Measurements from ENCODE around the gene NR2C2AP. TPM values are rescaled to one million over a fixed set of nuclear protein-coding genes. Genes with fewer than 3 reads are reported as not detected.

The NR2C2AP gene
- total RNA-seq, 1 donor = 6.2 TPM

DNA sequence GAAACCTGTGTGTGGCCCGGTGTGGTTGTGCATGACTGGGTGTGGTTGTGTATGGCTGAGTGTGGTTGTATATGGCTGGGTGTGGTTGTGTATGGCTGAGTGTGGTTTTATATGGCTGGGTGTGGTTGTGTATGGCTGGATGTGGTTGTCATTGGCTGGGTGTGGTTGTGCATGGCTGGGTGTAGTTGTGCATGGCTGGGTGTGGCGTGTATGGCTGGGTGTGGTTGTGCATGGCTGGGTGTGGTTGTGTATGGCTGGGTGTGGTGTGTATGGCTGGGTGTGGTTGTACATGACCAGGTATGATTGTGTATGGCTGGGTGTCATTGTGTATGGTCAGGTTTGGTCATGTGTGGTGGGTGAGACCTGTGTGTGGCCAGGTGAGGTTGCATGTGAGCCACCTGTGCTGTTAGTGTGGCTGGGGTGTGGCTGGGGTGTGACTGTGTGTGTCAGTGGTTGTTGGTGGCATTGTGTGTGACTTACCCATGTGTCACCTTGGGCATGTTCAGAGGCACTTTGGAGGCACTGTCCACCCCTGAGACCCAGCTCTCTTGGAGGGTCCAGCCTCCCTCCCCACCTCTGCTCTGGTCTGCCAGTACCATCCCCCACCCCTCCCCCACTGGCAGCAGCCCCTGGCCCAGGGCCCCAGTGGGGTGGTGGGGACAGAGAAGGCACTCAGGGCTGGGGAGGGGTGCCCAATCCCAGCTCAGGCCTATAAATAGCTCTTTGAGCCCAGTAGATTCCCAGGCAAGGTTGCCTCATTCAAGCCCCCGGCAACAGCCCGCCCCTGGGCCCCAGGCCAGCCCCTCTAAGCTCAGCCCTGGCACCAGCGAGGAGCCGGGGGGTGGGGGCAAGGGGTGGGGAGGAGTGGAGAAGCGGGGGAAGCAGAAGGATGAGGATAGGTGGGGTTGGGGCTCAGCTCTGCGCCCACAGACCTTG lies 4.7 kb upstream of the NR2C2AP start:
- H3K27me3 ChIP-seq (ENCODE audit: insufficient read depth, low read length) = peaks cover 19% of the 10 kb centered on the region
- TF ChIP-seq CTCF (IDR thresholded peaks at IDR 0.05; ENCODE audit: extremely low read depth, low read depth, low read length) = no peak

DNA sequence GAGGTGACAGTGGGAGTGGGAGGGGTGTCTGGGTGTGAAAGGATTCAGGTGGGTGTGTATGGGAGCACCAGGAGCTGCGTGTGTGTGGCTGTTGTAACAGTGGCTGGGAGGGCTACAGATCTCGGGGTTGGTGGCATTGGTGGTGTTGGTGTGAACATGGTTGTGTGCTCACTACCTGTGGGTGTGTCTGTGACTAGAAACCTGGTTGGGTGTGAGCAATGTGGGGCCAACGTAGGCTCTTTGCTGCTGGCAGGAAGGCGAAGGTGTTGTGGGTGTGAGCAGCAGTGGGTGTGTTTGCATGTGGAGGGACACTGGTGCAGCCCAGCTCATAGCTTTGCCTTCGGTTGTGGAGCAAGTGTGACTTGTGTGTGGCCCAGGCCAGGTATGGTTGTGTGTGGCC lies 3.7 kb upstream of the NR2C2AP start:
- H3K36me3 ChIP-seq (ENCODE audit: insufficient read depth, low read length) = no peaks in the 10 kb centered on the region
- H3K27ac ChIP-seq (ENCODE audit: low read depth, low read length) = no peak overlapping the region
- peaks cover 8% of the 10 kb centered on the region for H3K79me2 ChIP-seq (ENCODE audit: insufficient read depth, low read length)
- H3K4me1 ChIP-seq (ENCODE audit: insufficient read depth, low read length) = peaks cover 11% of the 10 kb centered on the region
- H3K4me3 ChIP-seq (ENCODE audit: insufficient read depth, low read length) = no peak overlapping the region
- H3K27me3 ChIP-seq (ENCODE audit: insufficient read depth, low read length) = peaks cover 13% of the 10 kb centered on the region
- no peaks in the 10 kb centered on the region for H3K9me3 ChIP-seq (ENCODE audit: low read depth, low read length)
- no peak for TF ChIP-seq CTCF (IDR thresholded peaks at IDR 0.05; ENCODE audit: extremely low read depth, low read depth, low read length)
- H4K20me1 ChIP-seq (ENCODE audit: insufficient read depth, low read length) = no peaks in the 10 kb centered on the region
- H2AFZ ChIP-seq (ENCODE audit: low read length) = no peak overlapping the region
- no peak overlapping the region for H3K4me2 ChIP-seq (ENCODE audit: insufficient read depth, low read length)
- peak; percentile 58 for DNase-seq (ENCODE audit: insufficient read length, low spot score, missing footprints)

More for the DNA sequence above, 4.7 kb upstream of the NR2C2AP start:
- Histone ChIP-seq H2AFZ (ENCODE audit: low read length) (no peak overlapping the region), H3K9me3 (ENCODE audit: low read depth, low read length) (no peaks in the 10 kb centered on the region), H3K4me3 (ENCODE audit: insufficient read depth, low read length) (no peak overlapping the region), H3K79me2 (ENCODE audit: insufficient read depth, low read length) (peaks cover under 1% of the 10 kb centered on the region), H3K27ac (ENCODE audit: low read depth, low read length) (no peak overlapping the region), H3K4me2 (ENCODE audit: insufficient read depth, low read length) (no peak overlapping the region), H3K36me3 (ENCODE audit: insufficient read depth, low read length) (no peaks in the 10 kb centered on the region), H4K20me1 (ENCODE audit: insufficient read depth, low read length) (no peaks in the 10 kb centered on the region), H3K4me1 (ENCODE audit: insufficient read depth, low read length) (peaks cover 3% of the 10 kb centered on the region)
- peak; percentile 57 for DNase-seq (ENCODE audit: insufficient read length, low spot score, missing footprints)

DNA sequence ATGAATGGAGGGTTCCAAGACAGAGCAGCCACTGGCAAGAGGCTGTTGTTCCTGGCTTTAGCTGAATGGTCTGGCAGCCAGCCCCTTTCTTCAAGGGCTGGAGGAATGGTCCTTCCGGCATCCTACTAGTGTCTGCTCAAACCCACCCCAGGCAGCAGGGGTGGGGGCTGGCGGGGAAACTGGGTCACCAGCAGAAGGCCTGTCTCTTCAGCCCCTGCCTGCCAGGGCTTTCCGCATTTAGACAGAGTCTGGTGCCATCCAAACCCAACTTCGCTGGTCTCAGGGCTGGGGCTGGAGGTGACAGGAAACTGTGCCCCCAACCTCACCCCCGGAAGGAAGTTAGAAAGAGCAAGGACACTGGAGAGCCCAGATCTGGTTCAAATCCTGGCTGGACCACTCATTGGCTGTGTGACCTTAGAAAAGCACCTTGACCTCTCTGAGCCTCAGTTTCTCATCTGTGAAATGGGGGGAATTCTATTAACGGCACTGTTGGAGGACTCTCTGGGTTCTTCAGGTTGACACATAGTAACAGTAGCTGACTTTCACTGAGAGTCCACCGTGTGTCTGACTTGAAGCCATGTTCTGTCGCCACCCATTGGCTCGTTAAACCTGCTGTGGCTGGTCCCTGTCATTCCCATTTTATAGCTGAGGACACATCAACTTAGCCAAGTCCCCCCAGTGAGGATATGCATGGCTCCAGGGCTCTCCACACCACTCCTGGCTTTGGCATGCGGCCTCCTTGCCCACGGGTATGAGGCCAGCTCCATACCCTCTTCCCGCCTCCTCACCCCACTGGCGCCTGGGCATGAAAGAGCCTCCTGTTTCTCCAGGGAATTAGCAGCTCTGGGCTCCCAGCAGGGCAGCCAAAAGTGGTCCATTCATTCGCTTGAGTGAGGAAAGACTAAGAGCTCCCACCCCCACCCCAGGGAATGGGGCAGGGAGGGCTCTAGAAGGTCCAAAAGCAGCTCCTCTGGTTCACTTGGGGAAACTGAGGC lies 2.5 kb upstream of the NR2C2AP start:
- H3K27ac ChIP-seq (ENCODE audit: low read depth, low read length) = no peak overlapping the region
- peaks cover 11% of the 10 kb centered on the region for H3K4me1 ChIP-seq (ENCODE audit: insufficient read depth, low read length)
- peaks cover 8% of the 10 kb centered on the region for H3K79me2 ChIP-seq (ENCODE audit: insufficient read depth, low read length)
- peaks cover 4% of the 10 kb centered on the region for H3K27me3 ChIP-seq (ENCODE audit: insufficient read depth, low read length)
- no peak overlapping the region for H3K4me2 ChIP-seq (ENCODE audit: insufficient read depth, low read length)
- H4K20me1 ChIP-seq (ENCODE audit: insufficient read depth, low read length) = no peaks in the 10 kb centered on the region
- H3K4me3 ChIP-seq (ENCODE audit: insufficient read depth, low read length) = no peak overlapping the region
- H2AFZ ChIP-seq (ENCODE audit: low read length) = no peak overlapping the region
- H3K36me3 ChIP-seq (ENCODE audit: insufficient read depth, low read length) = no peaks in the 10 kb centered on the region
- no peaks in the 10 kb centered on the region for H3K9me3 ChIP-seq (ENCODE audit: low read depth, low read length)
- DNase-seq (ENCODE audit: insufficient read length, low spot score, missing footprints) = peak; percentile 44
- no peak for TF ChIP-seq CTCF (IDR thresholded peaks at IDR 0.05; ENCODE audit: extremely low read depth, low read depth, low read length)

All from osteoblast (primary cell).